8988T (cell line): Measurements from ENCODE around the gene PRODH2.
A peak's percentile ranks its signal among the peaks of the same experiment; 100 is the strongest.
"Not testable (repeated sequence)": the region's sequence is repeated elsewhere in the genome, so short reads cannot be mapped to it uniquely, and the experiment has no call there.

Source experiments
- DNase-seq: peaks from one replicate; pipeline ENCODE4 v3.0.0; 2011

Gene PRODH2

DNA sequence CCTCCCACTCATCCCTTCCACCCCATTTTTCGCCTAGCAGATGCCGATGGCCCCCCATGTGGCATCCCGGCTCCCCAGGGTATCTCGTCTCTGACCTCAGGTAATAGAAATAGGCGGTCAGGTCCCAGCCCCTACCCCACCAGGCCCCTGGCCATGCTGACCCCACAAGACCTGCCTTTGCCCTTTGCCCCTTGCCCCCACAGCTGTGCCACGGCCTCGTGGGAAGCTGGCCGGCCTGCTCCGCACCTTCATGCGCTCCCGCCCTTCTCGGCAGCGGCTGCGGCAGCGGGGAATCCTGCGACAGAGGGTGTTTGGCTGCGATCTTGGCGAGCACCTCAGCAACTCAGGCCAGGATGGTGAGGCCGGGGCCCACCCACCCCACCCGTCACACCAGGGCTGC is 31.9 kb downstream of the PRODH2 start:
- DNase-seq, result no peak

DNA sequence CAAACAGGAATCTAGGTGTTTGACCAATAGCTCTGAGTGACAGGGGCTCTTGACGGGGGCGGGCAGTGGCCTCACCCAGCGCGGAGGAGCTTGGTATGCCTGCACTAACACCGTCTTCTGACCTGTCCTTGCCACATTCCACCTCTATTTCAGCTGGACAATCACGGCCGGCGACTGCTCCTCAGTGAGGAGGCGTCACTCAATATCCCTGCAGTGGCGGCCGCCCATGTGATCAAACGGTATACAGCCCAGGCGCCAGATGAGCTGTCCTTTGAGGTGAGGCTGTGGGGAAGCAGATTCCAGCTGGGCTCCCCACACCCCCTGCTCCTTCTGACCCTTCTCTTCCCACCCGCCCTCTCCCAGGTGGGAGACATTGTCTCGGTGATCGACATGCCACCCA is 32.6 kb downstream of the PRODH2 start:
- DNase-seq, result no peak

DNA sequence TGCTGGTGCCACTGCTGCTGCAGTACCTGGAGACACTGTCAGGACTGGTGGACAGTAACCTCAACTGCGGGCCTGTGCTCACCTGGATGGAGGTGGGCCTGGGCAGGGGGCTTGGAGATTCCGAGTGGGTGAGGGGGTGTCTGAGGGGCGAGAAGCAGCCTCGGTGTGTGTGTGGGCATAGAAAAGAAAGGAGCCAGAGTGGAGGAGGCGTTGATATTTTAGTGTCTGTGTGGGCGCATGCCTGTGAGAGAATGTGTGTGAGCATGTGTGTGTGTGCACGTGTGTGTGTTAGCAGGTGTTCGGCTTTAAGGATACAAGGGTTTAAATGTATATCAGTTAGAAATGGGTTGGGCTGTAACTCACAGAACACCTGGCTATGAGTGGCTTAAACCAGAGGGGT is 33.6 kb downstream of the PRODH2 start:
- DNase-seq, result no peak

DNA sequence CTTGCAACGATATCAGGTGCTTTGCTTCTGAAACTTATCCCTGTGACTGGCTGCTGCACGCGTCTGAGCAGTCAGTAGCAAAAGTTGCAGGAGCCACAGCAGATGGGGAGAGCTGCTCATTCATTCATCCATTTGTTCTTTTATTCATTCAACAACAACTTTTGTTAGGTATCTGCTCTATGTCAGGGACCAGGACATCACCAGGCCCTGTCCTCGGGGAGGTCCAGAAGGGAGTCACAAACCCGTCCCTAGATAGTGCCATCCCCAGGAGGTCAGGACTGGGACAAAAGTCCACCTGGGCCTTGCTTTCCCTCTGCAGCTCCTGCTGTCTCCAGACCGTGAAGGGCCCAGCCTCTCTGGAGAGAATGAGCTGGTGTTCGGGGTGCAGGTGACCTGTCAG is 34.7 kb downstream of the PRODH2 start:
- DNase-seq, result no peak

DNA sequence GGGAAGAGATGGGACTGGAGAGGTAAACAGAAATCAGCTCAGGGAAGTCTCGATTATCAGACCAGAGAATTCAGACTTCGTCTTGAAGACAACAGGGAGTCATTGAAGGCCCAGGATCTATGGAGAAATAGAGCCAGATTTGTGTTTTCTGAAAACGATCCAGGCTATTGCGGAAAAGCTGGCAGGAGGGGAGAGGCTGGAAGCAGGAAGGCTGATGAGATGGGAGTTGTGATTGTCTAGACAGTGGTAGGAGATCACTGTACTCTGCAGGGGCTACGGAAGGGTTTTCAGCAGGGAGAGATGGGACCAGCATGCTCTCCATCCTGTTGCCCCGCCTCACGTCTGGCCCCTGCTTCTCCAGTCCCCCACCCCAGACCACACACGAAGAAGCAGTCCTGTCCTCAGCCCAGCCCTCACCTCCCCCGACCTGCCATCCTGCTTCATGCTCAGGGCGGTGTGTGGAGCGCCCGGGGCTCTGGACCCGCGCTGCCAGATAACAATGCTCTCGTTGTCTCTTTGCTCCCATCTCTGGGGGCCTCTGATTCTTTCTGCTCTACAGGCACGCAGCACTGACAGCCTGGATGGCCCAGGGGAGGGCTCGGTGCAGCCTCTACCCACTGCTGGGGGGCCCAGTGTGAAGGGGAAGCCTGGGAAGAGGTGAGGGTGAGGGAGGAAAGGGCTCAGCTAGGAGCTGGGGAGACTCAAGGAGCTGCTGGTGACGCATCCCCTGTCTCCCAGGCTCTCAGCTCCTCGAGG is 35.4 kb downstream of the PRODH2 start:
- DNase-seq, result no peak

DNA sequence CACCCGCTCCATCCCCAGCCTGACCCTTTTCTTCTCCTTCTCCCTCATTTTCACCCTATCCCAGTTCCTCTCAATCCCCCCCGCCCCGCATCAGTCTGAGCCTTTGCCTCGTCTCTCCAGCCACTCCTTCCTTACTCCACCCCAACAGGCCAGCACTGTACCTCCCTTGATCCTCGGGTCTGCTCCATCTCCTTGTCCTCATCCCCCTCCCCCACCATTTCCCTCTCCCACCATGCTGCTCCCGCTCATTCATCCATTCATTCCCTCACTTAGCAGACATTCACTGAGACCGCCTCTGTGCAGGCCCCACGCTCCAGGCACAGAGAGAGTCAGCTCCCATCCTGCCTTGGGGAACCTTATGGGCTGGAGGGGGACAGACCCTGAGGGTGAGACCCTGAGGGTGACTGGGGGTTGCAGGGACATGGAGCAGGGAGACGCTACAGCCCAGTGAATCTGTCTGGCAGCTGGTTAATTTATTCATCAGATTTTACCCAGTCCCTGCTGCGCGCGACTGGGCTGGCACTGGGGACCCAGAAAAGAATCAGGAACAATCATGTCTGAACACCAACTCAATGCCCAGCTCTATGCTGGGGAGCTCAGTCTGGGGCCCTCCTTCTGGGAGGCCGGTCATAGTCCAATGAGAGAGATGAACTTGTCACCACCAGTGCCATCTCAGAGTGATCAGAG is 36.4 kb downstream of the PRODH2 start:
- no peak for DNase-seq

DNA sequence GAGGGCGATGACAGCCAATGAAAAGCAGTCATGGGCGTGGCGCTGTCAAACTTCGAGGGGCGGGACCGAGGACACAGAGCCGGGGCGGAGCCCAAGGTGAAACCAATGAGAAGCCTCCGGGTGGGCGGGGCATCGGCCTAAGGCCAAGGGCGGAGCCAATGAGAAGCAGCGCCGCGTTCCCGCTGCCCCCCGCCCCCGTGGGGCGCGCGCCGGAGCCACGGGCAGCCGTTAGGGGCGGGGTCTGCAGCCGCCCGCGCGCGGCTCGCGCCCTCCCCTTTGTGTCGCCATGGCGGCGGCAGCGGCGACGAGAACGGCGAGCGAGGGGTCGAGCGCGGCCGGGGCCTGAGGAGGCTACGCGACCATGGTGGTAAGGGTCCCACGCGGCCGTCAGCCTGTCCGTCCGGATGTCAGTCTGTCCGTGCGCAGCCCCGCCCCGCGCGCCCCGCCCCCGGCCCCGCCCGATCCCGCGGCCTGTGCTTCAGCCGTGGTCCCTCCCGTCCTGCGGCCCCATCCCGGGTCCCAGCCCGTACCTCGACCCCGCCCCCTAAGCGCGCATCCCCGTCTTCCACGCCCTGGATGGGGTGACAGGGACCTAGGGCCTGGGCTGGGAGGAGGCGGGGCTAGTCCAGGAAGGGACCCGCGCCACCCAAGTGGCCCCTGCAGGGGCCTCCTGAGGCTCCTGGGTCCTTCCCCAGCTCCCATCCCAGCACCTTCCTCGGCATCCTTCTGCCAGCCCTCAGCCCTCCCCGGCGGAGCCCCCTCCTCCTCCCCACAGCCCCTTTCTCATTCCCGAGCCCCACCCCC is 37.1 kb downstream of the PRODH2 start, which contains the start of gene ARHGAP33:
Gene ARHGAP33 (plus strand): TSS at position 267 of the 804 bp plus-strand sequence. CDS start 95 bp downstream, at position 362.
- peak; percentile 96 for DNase-seq

DNA sequence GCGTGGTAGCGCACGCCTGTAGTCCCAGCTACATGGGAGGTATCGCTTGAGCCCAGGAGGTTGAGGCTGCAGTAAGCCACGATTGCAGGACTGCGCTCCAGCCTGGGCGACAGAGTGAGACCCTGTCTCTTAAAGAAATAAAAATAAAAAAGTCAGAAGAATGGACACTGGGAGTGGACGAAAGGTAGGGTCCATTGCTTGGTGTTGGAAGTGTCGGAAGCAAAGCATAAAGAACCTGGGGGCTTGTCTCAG is 37.7 kb downstream of the PRODH2 start:
- no peak for DNase-seq

DNA sequence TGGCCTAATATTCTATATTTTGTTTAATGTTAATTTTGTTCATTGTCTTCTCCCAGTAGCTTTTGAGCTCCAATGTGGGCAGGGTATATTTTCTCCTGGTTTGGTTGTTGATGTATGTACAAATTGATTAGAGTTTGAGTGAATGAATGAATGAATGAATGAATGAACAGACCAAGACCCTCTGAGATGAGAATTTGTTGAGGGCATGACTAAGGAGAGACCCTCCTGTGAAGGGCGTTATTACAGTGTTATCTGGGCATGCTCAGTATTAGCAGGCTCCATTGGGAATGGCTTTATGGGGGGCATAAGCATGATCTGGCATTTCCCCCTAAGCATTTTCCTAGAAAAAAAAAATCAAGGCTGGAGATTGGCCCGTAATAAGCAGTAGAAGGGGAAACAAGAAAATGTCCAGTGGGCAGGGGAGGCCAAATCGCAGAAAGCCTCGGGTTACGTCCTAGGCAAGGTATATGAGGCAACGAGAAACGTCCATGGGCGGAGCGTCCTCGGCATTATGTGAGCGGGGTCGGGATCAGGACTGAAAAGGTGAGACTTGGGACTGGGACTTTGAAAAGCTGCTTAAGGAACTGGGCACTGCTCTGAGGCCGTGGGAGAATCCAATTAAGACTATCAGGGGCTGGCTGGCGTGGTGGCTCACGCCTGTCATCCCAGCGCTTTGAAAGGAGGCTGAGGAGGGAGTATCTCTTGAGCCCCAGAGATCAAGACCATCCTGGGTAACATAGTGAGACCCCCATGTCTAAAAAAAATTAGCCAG is 38.2 kb downstream of the PRODH2 start:
- no peak for DNase-seq

DNA sequence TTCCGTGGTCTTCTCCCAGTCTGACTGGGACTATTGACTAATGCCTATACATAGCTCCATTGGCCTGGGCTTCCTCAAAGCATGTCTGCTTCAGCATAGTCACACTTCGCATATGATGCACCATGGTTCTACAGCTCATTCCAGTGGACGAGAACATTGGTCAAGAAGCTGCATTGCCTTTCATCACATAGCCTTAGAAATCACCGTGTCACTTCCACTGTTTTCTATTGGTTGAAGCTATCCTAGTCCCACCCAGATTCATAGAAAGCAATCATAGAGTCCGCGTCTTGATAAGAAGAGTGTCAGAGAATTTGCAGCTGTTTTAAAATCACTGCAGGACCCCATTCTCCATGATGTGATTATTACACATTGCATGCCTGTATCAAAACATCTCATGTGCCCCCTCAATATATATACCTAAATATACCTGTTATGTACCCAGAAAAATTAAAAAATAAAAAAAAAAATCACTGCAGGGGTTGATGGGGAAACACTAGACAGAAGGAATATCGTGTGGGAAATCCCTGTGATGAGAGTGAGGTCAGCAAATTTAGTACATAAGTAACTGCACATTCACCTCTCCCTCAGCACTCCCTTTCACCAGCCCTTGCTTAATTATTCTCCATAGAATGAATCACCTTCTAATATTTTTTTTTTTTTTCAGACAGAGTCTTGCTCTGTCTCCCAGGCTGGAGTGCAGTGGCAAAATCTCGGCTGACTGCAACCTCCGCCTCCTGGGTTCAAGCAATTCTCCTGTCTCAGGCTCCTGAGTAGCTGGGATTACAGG is 39.4 kb downstream of the PRODH2 start:
- DNase-seq, result no peak

DNA sequence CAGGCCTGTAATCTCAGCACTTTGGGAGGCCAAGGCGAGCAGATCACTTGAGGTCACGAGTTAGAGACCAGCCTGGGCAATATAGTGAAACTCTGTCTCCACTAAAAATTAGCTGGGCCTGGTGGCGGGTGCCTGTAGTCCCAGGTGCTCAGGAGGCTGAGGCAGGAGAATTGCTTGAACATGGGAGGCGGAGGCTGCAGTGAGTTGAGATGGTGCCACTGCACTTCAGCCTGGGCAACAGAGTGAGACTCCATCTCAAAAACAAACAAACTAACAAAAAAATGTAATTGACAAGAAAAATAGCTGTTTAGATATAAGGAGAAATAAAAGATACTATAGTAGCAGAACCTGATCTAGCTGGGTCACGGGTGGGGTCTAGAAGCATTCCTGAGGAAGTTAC is 40.3 kb downstream of the PRODH2 start:
- not testable (repeated sequence) for DNase-seq

DNA sequence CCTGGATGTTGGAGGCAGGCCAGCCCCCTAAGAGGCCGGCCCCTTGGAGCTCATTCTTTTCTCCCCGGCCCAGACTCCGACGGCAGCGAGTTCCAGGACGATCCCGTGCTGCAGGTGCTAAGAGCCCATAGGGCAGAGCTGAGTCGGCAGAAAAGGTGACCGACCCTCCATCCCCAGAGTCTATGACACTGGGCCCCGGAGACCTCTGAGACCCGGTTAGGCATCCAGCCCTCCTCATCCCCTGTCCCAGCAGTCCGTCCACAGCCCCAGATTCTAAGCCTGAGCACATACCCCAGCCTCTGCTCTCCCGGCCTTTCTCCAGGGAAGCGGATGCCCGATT is 44.6 kb downstream of the PRODH2 start:
- DNase-seq, result no peak

DNA sequence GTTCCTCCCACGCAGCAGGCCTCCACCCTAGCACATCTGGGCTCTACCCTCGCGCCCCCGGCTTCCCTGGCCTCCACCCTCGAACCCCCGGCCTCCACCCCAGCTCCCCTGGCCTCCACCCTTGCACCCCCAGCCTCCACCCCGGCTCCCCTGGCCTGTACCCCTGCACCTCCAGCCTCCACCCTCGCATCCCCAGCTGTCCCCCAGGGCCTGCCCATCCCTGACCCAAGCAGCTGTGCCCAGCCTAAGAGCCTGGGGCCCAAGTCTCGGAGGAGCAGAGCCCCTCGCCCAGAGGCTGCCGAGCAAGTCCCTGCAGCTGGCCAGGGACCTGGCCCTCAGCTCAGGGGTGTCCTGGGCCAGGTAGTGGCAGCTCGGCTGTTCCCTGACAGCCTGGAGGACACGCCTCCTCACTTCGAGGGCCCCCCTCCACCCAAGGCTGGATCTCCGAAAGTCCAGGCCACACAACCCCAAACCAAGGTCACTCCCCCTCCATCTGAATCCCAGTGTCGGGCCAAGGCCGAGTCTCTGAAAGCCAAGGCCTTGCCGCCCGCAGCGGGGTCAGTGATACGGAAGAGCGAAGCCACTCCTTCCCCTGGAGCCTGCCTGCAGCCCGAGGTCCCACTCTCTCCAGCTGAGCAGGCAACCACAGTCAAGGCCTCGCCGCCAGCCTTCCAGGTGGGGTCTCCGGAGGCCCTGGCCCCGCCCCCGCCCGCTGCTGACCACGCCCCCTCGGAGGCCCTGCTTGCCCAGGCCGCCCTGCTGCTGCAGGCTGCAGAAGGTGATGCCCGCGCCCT is 45.2 kb downstream of the PRODH2 start:
- peak; percentile 13 for DNase-seq

DNA sequence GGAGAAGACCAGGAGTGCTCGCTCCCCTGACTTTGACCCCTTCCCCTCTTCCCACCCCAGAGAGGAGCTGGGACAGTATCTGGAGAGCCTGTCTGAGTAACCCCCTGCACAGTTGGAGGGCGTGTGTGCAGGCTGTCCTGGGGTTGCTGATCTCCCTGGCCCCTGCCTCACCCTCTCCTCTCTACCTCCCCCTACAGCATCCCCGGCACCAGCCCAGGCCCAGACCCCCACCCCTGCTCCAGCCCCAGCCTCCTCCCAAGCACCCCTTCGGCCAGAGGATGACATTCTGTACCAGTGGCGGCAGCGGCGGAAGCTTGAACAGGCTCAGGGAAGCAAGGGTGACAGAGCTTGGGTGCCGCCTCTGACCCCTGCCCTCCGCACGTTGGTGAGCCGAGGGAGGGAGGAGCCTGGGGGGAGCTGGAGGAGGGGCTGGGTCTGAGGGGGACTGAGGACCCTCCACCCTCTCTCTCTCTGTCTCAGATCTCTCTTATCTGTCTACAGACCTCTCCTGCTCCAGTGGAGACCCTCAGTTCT is 46.0 kb downstream of the PRODH2 start:
- peak; percentile 15 for DNase-seq

DNA sequence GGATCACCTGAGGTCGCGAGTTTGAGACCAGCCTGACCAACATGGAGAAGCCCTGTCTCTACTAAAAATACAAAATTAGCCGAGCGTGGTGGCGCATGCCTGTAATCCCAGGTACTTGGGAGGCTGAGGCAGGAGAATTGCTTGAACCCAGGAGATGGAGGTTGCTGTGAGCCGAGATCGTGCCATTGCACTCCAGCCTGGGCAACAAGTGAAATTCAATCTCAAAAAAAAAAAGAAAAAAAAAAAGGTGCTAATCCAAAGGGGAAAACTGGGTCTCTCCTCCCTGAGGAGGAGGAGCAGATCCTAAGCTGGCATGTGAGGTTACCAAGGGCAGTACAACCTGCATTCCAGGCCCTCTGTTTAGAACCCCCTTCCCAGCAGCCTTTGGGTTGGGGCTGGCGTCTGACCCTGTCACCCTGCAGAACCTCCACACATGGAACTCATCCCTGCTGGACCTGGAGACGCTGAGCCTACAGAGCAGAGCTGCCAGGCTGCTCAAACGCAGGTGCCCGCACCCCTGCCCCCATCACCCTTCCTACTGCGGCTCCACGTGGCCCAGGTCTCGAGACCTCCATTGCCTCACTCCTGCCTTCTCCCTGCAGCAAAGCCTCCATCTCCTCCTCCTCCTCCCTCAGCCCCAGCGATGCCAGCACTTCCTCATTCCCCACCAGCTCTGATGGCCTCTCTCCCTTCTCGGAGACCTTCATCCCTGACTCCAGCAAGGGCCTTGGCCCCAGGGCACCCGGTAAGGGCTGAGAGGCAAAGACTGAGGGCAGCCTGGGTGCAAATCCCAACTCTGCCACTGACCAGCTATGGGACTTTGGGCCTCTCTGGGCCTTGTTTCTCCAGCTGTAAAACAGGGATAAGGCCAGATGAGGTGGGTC is 48.0 kb downstream of the PRODH2 start:
- DNase-seq, result peak; percentile 10

DNA sequence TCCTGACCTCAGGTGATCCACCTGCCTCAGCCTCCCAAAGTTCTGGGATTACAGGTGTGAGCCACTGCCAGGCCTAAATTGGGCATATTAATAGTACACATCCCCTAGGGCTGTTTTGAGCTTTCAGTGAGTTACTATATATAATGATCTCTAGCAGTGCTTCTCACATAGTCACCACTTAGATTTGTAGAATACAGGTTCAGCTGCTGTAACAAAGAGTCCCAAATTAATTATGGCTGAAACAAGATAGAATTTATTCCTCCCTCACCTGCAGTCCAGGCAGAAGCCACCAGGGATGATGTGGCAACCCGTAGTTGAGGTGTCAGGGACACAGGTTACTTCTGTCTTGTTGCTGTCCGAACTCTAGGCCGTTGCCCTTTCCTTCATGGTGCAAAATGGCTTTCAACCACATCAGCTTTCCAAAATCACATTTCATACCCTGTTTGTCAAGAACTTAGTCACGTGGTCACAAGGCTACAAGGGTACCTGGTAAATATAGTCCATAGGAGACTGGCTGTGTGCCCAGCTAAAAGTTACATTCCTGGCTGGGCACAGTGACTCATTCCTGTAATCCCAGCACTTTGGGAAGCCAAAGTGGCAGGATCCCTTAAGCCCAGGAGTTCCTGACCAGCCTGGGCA is 51.8 kb downstream of the PRODH2 start:
- no peak for DNase-seq

DNA sequence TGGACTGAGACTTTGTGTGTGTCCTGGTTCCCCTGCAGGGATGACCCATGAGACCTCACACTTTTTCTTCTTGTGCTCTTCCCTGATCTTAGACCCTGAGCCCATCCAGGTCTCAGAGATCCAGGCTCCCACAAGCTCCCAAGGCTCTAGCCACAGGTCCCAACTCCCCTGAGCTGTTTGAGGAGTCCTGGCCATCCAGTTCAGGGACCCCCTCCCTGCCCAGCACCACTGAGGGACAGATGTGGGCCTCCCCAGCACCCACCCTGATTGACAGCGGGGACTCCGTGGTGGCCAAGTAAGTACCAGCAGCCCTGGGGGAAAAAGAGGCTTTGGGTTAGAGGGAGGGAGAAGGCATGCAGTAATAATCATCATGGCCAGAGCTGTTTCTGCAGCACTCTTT is 52.9 kb downstream of the PRODH2 start:
- DNase-seq, result no peak

DNA sequence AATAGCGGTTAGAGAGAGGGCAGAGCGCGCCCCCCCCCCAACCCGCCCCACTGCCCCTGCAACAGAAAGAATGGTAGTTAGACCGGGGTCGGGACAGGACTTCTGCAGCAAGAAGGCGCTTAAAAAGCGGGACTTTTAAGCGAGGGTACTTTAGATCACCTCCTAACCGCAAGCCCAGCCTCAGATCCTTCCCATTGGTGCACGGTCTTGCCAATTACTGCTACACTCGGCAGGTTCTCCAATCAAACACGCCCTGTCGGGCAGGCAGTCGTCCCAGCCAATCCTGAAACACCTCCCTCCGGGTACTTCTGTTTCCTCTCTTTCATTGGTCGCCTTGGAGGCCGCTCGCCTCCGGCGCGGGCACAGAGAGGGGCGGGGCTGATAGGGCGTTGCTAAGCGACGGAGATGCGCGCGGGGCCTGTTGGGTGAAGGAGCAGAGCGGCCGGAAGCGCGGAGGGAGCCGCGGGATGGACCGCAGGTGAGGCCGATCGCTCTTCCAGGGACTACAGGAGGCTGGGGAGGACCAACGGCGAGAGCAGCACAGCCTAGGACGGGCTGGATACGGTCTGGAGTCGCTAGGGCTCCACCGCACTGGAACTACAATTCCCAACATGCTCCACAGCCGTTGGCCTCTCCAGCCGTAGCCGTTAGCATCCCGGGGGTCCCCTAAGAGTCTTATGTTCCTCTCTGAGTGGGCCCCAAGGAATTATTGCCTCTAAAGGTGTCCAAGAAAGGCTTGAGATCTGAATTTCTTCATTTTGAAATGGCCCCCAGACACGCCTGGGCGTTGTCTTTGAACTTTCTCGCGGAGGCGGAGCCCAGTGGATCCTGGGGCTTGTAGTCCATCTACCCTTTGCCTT is 54.7 kb downstream of the PRODH2 start, which contains the start of gene PROSER3:
Gene PROSER3 (plus strand): TSS at position 428 of the 860 bp plus-strand sequence. CDS start 40 bp downstream, at position 468.
- DNase-seq, result peak; percentile 97
